CD4-positive, alpha-beta memory T cell (primary cell): ENCODE data around the gene RP2. TPM values are rescaled to one million over a fixed set of nuclear protein-coding genes. Genes with fewer than 3 reads are reported as not detected.

Source experiments
- CTCF ChIA-PET: fragments of 350-600 bp; sonication (Branson Sonifier 250); formaldehyde crosslinking; loops from one replicate; lab custom pipeline; 2021; ENCODE audit warnings: inconsistent platforms; ENCODE audit not compliant: partially characterized antibody; lab: Charles Lee
- POLR2A ChIA-PET: fragments of 350-600 bp; sonication (Branson Sonifier 250); formaldehyde crosslinking; loops from one replicate; lab custom pipeline; 2021; ENCODE audit not compliant: partially characterized antibody; lab: Charles Lee
- DNase-seq, 5 donors: peaks; one replicate each; pipeline versions ENCODE4 v3.0.0 to v3.0.0-alpha.2; 2020 to 2022; ENCODE audit warnings: mixed read lengths in 1 of 5
- H3K27ac ChIP-seq: one replicate; pipeline ENCODE4 v1.7.0; 2013; ENCODE audit warnings: low read depth, low read length
- H3K27me3 ChIP-seq: 2 replicates; pipeline ENCODE4 v1.7.0; 2013; ENCODE audit warnings: mild to moderate bottlenecking, low read length, moderate library complexity; ENCODE audit not compliant: insufficient read depth
- H3K36me3 ChIP-seq: 2 replicates; pipeline ENCODE4 v1.7.0; 2013; ENCODE audit warnings: mild to moderate bottlenecking, low read length, moderate library complexity; ENCODE audit not compliant: insufficient read depth
- H3K4me1 ChIP-seq: 2 replicates; pipeline ENCODE4 v1.7.0; 2013; ENCODE audit warnings: mild to moderate bottlenecking, low read length, moderate library complexity; ENCODE audit not compliant: insufficient read depth
- H3K4me3 ChIP-seq, 2 donors: one replicate each; pipeline ENCODE4 v1.7.0; 2013; ENCODE audit warnings: low read length in 2 of 2, mild to moderate bottlenecking in 1 of 2
- H3K9me3 ChIP-seq, 2 donors: one replicate each; pipeline ENCODE4 v1.7.0; 2013; ENCODE audit warnings: low read length in 2 of 2, control low read depth in 1 of 2; ENCODE audit not compliant: control insufficient read depth in 1 of 2
- H3K27ac Mint-ChIP-seq, 7 donors: one replicate each; pipeline ENCODE4 v1.8.0; 2020 to 2021; ENCODE audit warnings: mixed read lengths in 7 of 7, mild to moderate bottlenecking in 6 of 7, inconsistent platforms in 3 of 7, moderate library complexity in 3 of 7
- H3K27me3 Mint-ChIP-seq, 2 donors: one replicate each; pipeline ENCODE4 v1.8.0; 2020 to 2021; ENCODE audit warnings: mixed read lengths in 2 of 2
- H3K36me3 Mint-ChIP-seq, 2 donors: one replicate each; pipeline ENCODE4 v1.8.0; 2020 to 2021; ENCODE audit warnings: mixed read lengths in 2 of 2, inconsistent platforms in 1 of 2, mild to moderate bottlenecking in 1 of 2
- H3K4me1 Mint-ChIP-seq, 4 donors: one replicate each; pipeline ENCODE4 v1.8.0; 2020 to 2021; ENCODE audit warnings: mixed read lengths in 4 of 4, mild to moderate bottlenecking in 1 of 4
- H3K4me3 Mint-ChIP-seq, 8 donors: one replicate each; pipeline ENCODE4 v1.8.0; 2020 to 2021; ENCODE audit warnings: mixed read lengths in 8 of 8, mild to moderate bottlenecking in 7 of 8, moderate library complexity in 6 of 8, inconsistent platforms in 3 of 8
- H3K9me3 Mint-ChIP-seq, 8 donors: one replicate each; pipeline ENCODE4 v1.8.0; 2020 to 2021; ENCODE audit warnings: mixed read lengths in 8 of 8, mild to moderate bottlenecking in 5 of 8, inconsistent platforms in 3 of 8, moderate library complexity in 1 of 8
- intact Hi-C: fragments of 100-400 bp; cut with micrococcal nuclease; formaldehyde crosslinking; loops from one replicate; pipeline ENCODE4 v1.15.1; 2023
- polyA plus RNA-seq, 2 donors: library from polyadenylated mRNA; unstranded; fragments of 300-500 nt; fragmentation: Illumina TruSeq; gene quantifications; one replicate each; pipeline ENCODE4 v1.2.3, GENCODE V29; 2021
- total RNA-seq, 2 experiments: library from RNA; stranded (reverse); gene quantifications; one replicate each; pipeline ENCODE4 v1.2.3, GENCODE V29; 2021

The RP2 gene
- total and polyA plus RNA-seq, 4 experiments from 2014 or later: 5.8 to 9.7 (median 7.3) TPM

DNA sequence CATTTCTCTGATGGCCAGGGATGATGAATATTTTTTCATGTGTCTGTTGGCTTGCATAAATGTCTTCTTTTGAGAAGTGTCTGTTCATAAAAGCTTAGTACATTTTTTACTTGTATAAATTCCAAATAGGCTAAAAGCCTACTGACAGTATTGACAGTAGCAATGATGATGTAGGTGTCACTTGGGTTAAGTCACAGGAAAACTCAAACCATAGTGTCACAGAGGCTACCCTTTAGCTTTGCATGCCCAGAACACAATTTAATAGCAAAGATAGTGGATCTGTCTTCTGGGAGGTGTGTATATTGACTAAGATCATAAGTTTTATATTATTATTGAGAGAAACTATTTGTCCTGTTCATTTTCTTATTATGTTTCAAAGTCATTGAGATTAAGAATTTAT is 8.1 kb downstream of the RP2 start:
- peaks cover 0 to 2% of the 10 kb centered on the region in 2 donors for H3K36me3 Mint-ChIP-seq
- peaks cover 0 to 21% (median 9%) of the 10 kb centered on the region in 4 donors for H3K4me1 Mint-ChIP-seq
- H3K27ac Mint-ChIP-seq: no peak overlapping the region
- H3K9me3 ChIP-seq: no peaks in the 10 kb centered on the region
- no peaks in the 10 kb centered on the region for H3K27me3 ChIP-seq
- CTCF ChIA-PET: no interaction called here
- no peaks in the 10 kb centered on the region for H3K27me3 Mint-ChIP-seq
- intact Hi-C loops: no loop called here
- no peaks in the 10 kb centered on the region for H3K36me3 ChIP-seq
- H3K4me3 ChIP-seq: no peak overlapping the region
- H3K4me3 Mint-ChIP-seq: no peak overlapping the region
- no peaks in the 10 kb centered on the region for H3K9me3 Mint-ChIP-seq
- DNase-seq: no peak
- no peak overlapping the region for H3K27ac ChIP-seq
- POLR2A ChIA-PET: no interaction called here
- H3K4me1 ChIP-seq: peaks cover 15% of the 10 kb centered on the region

DNA sequence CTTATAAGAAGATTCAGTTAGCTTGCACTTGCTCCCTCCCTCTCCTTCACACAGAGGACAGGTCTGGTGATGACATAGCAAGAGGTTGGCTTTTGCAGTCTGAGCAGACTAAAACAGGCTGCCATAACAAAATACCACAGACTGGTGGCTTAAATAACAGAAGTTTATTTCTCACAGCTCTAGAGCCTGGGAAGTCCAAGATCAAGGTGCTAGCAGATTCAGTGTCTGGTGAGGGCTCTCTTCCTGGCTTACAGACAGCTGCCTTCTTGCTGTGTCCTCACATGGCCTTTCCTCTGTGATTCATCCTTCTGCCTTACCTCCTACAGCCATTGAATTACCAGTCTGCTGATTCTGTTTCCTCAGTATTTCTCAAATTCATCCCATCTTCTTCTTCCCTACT is 13.1 kb downstream of the RP2 start:
- peaks cover 4 to 9% of the 10 kb centered on the region in 2 donors for H3K36me3 Mint-ChIP-seq
- H3K4me1 Mint-ChIP-seq: peaks cover 0 to 8% (median 3%) of the 10 kb centered on the region in 4 donors
- Histone ChIP-seq H3K9me3 (no peaks in the 10 kb centered on the region), H3K4me3 (no peak overlapping the region), H3K36me3 (no peaks in the 10 kb centered on the region), H3K4me1 (no peaks in the 10 kb centered on the region), H3K27me3 (no peaks in the 10 kb centered on the region), H3K27ac (no peak overlapping the region)
- DNase-seq: no peak
- H3K27ac Mint-ChIP-seq: no peak overlapping the region
- POLR2A ChIA-PET: no interaction called here
- H3K4me3 Mint-ChIP-seq: no peak overlapping the region
- no peaks in the 10 kb centered on the region for H3K27me3 Mint-ChIP-seq
- H3K9me3 Mint-ChIP-seq: no peaks in the 10 kb centered on the region
- intact Hi-C loops: no loop called here
- CTCF ChIA-PET: no interaction called here

DNA sequence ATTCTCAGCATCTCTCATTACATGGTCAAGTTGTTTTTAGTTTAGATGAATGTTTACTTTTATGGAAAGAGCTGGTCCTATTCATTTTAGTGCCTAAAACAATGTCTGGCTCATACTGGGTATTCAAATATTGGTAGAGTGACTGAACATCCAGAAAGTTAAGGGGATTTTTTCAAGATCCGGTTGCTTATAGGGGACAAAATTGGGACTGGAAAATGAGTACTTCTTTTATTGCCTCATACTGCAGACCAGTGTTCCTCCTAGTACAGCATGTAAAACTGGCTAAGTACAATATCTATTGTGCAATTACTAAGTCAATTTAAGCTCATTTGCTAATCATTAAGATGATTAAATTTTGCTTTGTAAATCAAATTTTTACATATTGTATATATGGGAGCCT is 13.9 kb downstream of the RP2 start:
- Mint-ChIP-seq H3K4me1 (peaks cover 0 to 8% (median 2%) of the 10 kb centered on the region in 4 donors), H3K27ac (no peak overlapping the region), H3K4me3 (no peak overlapping the region), H3K36me3 (peaks cover 4 to 9% of the 10 kb centered on the region in 2 donors), H3K9me3 (no peaks in the 10 kb centered on the region), H3K27me3 (no peaks in the 10 kb centered on the region)
- no peaks in the 10 kb centered on the region for H3K27me3 ChIP-seq
- intact Hi-C loops: no loop called here
- no peak for DNase-seq
- ChIA-PET POLR2A (no interaction called here), CTCF (no interaction called here)
- H3K36me3 ChIP-seq: no peaks in the 10 kb centered on the region
- no peak overlapping the region for H3K4me3 ChIP-seq
- H3K27ac ChIP-seq: no peak overlapping the region
- no peaks in the 10 kb centered on the region for H3K4me1 ChIP-seq
- H3K9me3 ChIP-seq: no peaks in the 10 kb centered on the region

DNA sequence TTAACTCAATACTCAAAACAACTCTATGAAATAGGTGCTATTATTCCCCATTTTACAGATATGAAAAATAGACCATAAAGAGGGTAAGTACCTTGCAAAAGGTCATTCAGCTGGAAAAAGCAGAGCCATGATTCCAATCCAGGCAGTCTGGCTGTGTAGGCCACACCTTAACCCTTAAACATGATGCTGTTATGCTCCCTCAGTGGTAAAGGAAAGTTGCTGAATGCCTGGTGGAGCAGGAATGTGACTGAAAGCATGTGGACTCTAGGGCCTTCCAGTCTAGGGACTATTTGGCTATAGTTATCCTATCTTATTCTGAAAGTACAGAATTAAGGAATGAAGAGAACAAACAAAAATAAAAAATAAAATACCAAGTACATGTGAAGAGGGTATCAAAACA is 19.6 kb downstream of the RP2 start:
- H3K27me3 ChIP-seq: no peaks in the 10 kb centered on the region
- no peaks in the 10 kb centered on the region for H3K9me3 Mint-ChIP-seq
- H3K4me1 ChIP-seq: no peaks in the 10 kb centered on the region
- POLR2A ChIA-PET: no interaction called here
- CTCF ChIA-PET: no interaction called here
- no peak overlapping the region for H3K4me3 ChIP-seq
- no peak for DNase-seq
- H3K4me1 Mint-ChIP-seq: peaks cover 0 to 3% (median 0%) of the 10 kb centered on the region in 4 donors
- no peak overlapping the region for H3K4me3 Mint-ChIP-seq
- no peaks in the 10 kb centered on the region for H3K36me3 ChIP-seq
- H3K27ac ChIP-seq: no peak overlapping the region
- H3K36me3 Mint-ChIP-seq: peaks cover 9 to 16% of the 10 kb centered on the region in 2 donors
- intact Hi-C loops: no loop called here
- H3K27ac Mint-ChIP-seq: peak overlapping the region in 1 of 7 donors; percentile 26
- no peaks in the 10 kb centered on the region for H3K27me3 Mint-ChIP-seq
- H3K9me3 ChIP-seq: no peaks in the 10 kb centered on the region

DNA sequence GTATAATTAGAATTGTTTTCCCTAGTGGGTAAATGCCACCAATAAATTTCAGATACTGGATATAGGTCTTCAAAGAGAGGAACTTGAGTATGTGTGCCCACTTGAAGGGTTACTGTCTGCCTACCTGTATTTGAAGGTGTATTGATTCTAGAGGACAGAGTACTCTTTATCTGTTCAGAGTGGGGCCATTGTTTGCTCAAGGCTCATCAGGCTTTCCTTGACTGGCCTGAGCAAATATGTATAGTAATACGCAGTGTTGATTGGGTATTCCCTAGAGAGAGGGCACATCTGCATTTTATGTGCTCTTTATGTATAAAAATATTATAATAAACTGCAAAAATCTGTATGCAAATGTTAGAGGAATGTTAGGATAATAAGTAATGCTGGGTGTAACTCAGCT is 23.7 kb downstream of the RP2 start:
- no peak for DNase-seq
- Mint-ChIP-seq H3K9me3 (no peaks in the 10 kb centered on the region), H3K27me3 (no peaks in the 10 kb centered on the region), H3K27ac (no peak overlapping the region), H3K36me3 (peaks cover 11 to 17% of the 10 kb centered on the region in 2 donors), H3K4me3 (no peak overlapping the region), H3K4me1 (peaks cover 0 to 1% (median 0%) of the 10 kb centered on the region in 4 donors)
- no peaks in the 10 kb centered on the region for H3K9me3 ChIP-seq
- intact Hi-C loops: no loop called here
- H3K36me3 ChIP-seq: peaks cover 3% of the 10 kb centered on the region
- POLR2A ChIA-PET: no interaction called here
- CTCF ChIA-PET: no interaction called here
- H3K27ac ChIP-seq: no peak overlapping the region
- no peaks in the 10 kb centered on the region for H3K4me1 ChIP-seq
- no peak overlapping the region for H3K4me3 ChIP-seq
- H3K27me3 ChIP-seq: no peaks in the 10 kb centered on the region

DNA sequence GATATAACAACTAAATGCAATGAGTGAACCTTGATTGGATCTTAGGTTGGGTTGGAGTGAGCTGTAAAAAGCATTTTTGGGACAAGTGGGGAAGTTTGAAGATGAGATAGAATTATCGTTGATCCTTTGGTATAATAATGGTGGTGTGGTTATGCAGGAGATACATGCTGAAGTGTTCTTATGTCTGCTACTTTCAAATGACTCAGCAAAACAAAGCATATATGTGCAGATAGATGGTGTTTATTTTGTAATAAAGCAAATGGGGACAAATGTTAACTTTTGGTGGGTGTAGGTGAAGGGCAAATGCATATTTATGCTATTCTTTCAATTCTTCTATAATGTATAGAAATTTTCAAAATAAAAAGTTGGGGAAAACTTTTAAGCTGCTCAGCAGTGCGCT is 26.2 kb downstream of the RP2 start:
- Histone ChIP-seq H3K27me3 (no peaks in the 10 kb centered on the region), H3K4me3 (no peak overlapping the region), H3K27ac (no peak overlapping the region), H3K36me3 (peaks cover 3% of the 10 kb centered on the region), H3K4me1 (no peaks in the 10 kb centered on the region), H3K9me3 (no peaks in the 10 kb centered on the region)
- CTCF ChIA-PET: no interaction called here
- intact Hi-C loops: no loop called here
- Mint-ChIP-seq H3K4me3 (no peak overlapping the region), H3K9me3 (no peaks in the 10 kb centered on the region), H3K27ac (no peak overlapping the region), H3K36me3 (peaks cover 9 to 27% of the 10 kb centered on the region in 2 donors), H3K4me1 (peaks cover 0 to 1% (median 0%) of the 10 kb centered on the region in 4 donors), H3K27me3 (no peaks in the 10 kb centered on the region)
- DNase-seq: no peak
- POLR2A ChIA-PET: no interaction called here

DNA sequence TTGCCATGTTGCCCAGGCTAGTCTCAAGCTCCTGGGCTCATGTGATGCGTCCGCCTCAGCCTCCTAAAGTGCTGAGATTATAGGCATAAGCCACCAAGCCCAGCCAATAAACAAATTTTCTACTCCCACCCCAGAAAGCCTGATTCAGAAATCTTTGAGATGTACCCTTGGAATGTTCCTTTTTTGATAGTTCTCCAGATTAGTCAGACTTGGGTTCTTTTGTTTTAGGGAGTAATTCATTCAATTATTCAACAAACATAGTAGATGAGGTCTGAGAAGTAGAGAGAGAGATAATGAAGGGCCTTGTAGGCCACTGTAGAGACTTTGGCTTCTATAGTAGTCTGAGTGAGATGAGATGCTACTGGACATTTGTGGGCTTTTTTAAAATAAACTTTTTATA is 27.8 kb downstream of the RP2 start:
- POLR2A ChIA-PET: no interaction called here
- Mint-ChIP-seq H3K27me3 (no peaks in the 10 kb centered on the region), H3K27ac (peak overlapping the region in 1 of 7 donors; percentile 70), H3K9me3 (no peaks in the 10 kb centered on the region), H3K4me1 (peaks cover 0 to 1% (median 0%) of the 10 kb centered on the region in 4 donors), H3K36me3 (peaks cover 9 to 27% of the 10 kb centered on the region in 2 donors), H3K4me3 (no peak overlapping the region)
- DNase-seq: no peak
- intact Hi-C loops: no loop called here
- CTCF ChIA-PET: no interaction called here
- H3K36me3 ChIP-seq: peaks cover 3% of the 10 kb centered on the region
- no peaks in the 10 kb centered on the region for H3K27me3 ChIP-seq
- H3K4me1 ChIP-seq: no peaks in the 10 kb centered on the region
- H3K27ac ChIP-seq: no peak overlapping the region
- no peak overlapping the region for H3K4me3 ChIP-seq
- H3K9me3 ChIP-seq: no peaks in the 10 kb centered on the region

DNA sequence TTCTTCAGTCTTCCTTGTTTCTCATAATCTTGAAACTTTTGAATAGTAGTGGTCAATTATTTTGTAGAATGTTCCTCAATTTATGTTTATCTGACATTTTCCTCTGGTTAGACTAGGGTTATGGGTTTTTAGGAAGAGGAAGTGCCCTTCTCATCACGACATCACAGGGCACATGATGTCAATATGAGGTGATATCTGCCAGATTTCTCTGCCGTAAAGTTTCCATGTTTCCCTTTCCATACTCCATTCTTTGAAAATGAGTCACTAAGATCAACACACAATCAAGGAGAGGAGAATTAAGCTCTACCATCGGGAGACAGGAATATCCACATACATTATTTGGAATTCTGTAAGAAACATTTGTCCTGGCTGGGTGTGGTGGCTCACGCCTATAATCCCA is 28.4 kb downstream of the RP2 start:
- no peak for DNase-seq
- Histone ChIP-seq H3K36me3 (peaks cover 3% of the 10 kb centered on the region), H3K9me3 (no peaks in the 10 kb centered on the region), H3K27ac (no peak overlapping the region), H3K4me3 (no peak overlapping the region), H3K27me3 (no peaks in the 10 kb centered on the region), H3K4me1 (no peaks in the 10 kb centered on the region)
- intact Hi-C loops: no loop called here
- ChIA-PET CTCF (no interaction called here), POLR2A (no interaction called here)
- peaks cover 0 to 1% (median 0%) of the 10 kb centered on the region in 4 donors for H3K4me1 Mint-ChIP-seq
- H3K27ac Mint-ChIP-seq: no peak overlapping the region
- H3K36me3 Mint-ChIP-seq: peaks cover 9 to 25% of the 10 kb centered on the region in 2 donors
- H3K9me3 Mint-ChIP-seq: no peaks in the 10 kb centered on the region
- no peak overlapping the region for H3K4me3 Mint-ChIP-seq
- no peaks in the 10 kb centered on the region for H3K27me3 Mint-ChIP-seq
